ENCODE data around the gene LSS.
"Not testable (repeated sequence)": the region's sequence is repeated elsewhere in the genome, so short reads cannot be mapped to it uniquely, and the experiment has no call there.

Gene LSS

GRCh38 chr21:46170436-46171193, 58.0 kb downstream of the LSS start:
- not testable (repeated sequence) for DNase-seq (ENCODE audit: low read depth in 2 of 2)

- DNase-seq (ENCODE audit: low read depth in 2 of 2) = no peak
Measured at GRCh38 chr21:46168659-46169386, 59.8 kb downstream of the LSS start.

- no peak for DNase-seq (ENCODE audit: low read depth in 2 of 2)
Measured at GRCh38 chr21:46168238-46168637, 60.3 kb downstream of the LSS start.

GRCh38 chr21:46165098-46165497, 63.5 kb downstream of the LSS start:
- no peak for DNase-seq (ENCODE audit: low read depth in 2 of 2)

- DNase-seq (ENCODE audit: low read depth in 2 of 2) = no peak
Measured at GRCh38 chr21:46163380-46163779, 65.2 kb downstream of the LSS start.

- DNase-seq (ENCODE audit: low read depth in 2 of 2) = no peak
Measured at GRCh38 chr21:46161633-46162592, 66.7 kb downstream of the LSS start.

GRCh38 chr21:46160907-46161632, 67.5 kb downstream of the LSS start:
- no peak for DNase-seq (ENCODE audit: low read depth in 2 of 2)

- DNase-seq (ENCODE audit: low read depth in 2 of 2) = no peak
Measured at GRCh38 chr21:46160657-46160906, 68.0 kb downstream of the LSS start.

GRCh38 chr21:46159841-46160656, 68.5 kb downstream of the LSS start:
- DNase-seq (ENCODE audit: low read depth in 2 of 2) = no peak

- DNase-seq (ENCODE audit: low read depth in 2 of 2) = no peak
Measured at GRCh38 chr21:46159390-46159789, 69.2 kb downstream of the LSS start.

- DNase-seq (ENCODE audit: low read depth in 2 of 2) = no peak
Measured at GRCh38 chr21:46158666-46159300, 69.8 kb downstream of the LSS start.

GRCh38 chr21:46157987-46158451, 70.6 kb downstream of the LSS start:
- DNase-seq (ENCODE audit: low read depth in 2 of 2) = no peak

- no peak for DNase-seq (ENCODE audit: low read depth in 2 of 2)
Measured at GRCh38 chr21:46157396-46157986, 71.1 kb downstream of the LSS start.

- DNase-seq (ENCODE audit: low read depth in 2 of 2) = no peak
Measured at GRCh38 chr21:46156678-46157077, 71.9 kb downstream of the LSS start.

GRCh38 chr21:46156378-46156645, 72.3 kb downstream of the LSS start:
- no peak for DNase-seq (ENCODE audit: low read depth in 2 of 2)

GRCh38 chr21:46155514-46156377, 72.8 kb downstream of the LSS start, which contains the start of gene FTCD:
TSS of gene FTCD (minus strand) at chr21:46155579. CDS start at chr21:46155523, 56 bp downstream.
- DNase-seq (ENCODE audit: low read depth in 2 of 2) = no peak

GRCh38 chr21:46154955-46155513, 73.5 kb downstream of the LSS start:
- no peak for DNase-seq (ENCODE audit: low read depth in 2 of 2)

- no peak for DNase-seq (ENCODE audit: low read depth in 2 of 2)
Measured at GRCh38 chr21:46154155-46154954, 74.2 kb downstream of the LSS start.
